ENCODE results near the gene UPK3BL2.
"Not testable (repeated sequence)": the region's sequence is repeated elsewhere in the genome, so short reads cannot be mapped to it uniquely, and the experiment has no call there.

UPK3BL2 gene

GRCh38 chr7:102543596-102543995 is at the start of gene UPK3BL2:
UPK3BL2 (minus strand) TSS chr7:102543696; CDS start chr7:102543636, 60 bp downstream.
- in situ Hi-C loops (cut with MboI; ENCODE audit: low pct_unique_long_range_greater_than_20kb, low sequenced_read_pairs); DNase-seq: not testable (repeated sequence)

GRCh38 chr7:102592477-102593019 is 49.1 kb upstream of the UPK3BL2 start:
- in situ Hi-C loops (cut with MboI; ENCODE audit: low pct_unique_long_range_greater_than_20kb, low sequenced_read_pairs); DNase-seq: not testable (repeated sequence)

GRCh38 chr7:102589857-102590256 is 46.4 kb upstream of the UPK3BL2 start:
- in situ Hi-C loops (cut with MboI; ENCODE audit: low pct_unique_long_range_greater_than_20kb, low sequenced_read_pairs); DNase-seq: not testable (repeated sequence)

GRCh38 chr7:102583495-102583894 is 40.0 kb upstream of the UPK3BL2 start:
- DNase-seq; in situ Hi-C loops (cut with MboI; ENCODE audit: low pct_unique_long_range_greater_than_20kb, low sequenced_read_pairs): not testable (repeated sequence)

GRCh38 chr7:102581722-102582121 is 38.2 kb upstream of the UPK3BL2 start:
- in situ Hi-C loops (cut with MboI; ENCODE audit: low pct_unique_long_range_greater_than_20kb, low sequenced_read_pairs): not testable (repeated sequence)

GRCh38 chr7:102578486-102578885 is 35.0 kb upstream of the UPK3BL2 start:
- DNase-seq; in situ Hi-C loops (cut with MboI; ENCODE audit: low pct_unique_long_range_greater_than_20kb, low sequenced_read_pairs): not testable (repeated sequence)

More at GRCh38 chr7:102581722-102582121, 38.2 kb upstream of the UPK3BL2 start:
- DNase-seq: not testable (repeated sequence)

- in situ Hi-C loops (cut with MboI; ENCODE audit: low pct_unique_long_range_greater_than_20kb, low sequenced_read_pairs); DNase-seq: not testable (repeated sequence)
Observed at GRCh38 chr7:102577315-102578240, 34.1 kb upstream of the UPK3BL2 start.

- in situ Hi-C loops (cut with MboI; ENCODE audit: low pct_unique_long_range_greater_than_20kb, low sequenced_read_pairs); DNase-seq: not testable (repeated sequence)
Observed at GRCh38 chr7:102576363-102576762, 32.9 kb upstream of the UPK3BL2 start.

- DNase-seq; in situ Hi-C loops (cut with MboI; ENCODE audit: low pct_unique_long_range_greater_than_20kb, low sequenced_read_pairs): not testable (repeated sequence)
Observed at GRCh38 chr7:102574607-102575006, 31.1 kb upstream of the UPK3BL2 start.

- DNase-seq; in situ Hi-C loops (cut with MboI; ENCODE audit: low pct_unique_long_range_greater_than_20kb, low sequenced_read_pairs): not testable (repeated sequence)
Observed at GRCh38 chr7:102572261-102573239, 29.1 kb upstream of the UPK3BL2 start, which contains the start of gene POLR2J3. POLR2J3 (minus strand) TSS chr7:102572583; CDS start chr7:102572521, 62 bp downstream.

GRCh38 chr7:102568620-102569019 is 25.1 kb upstream of the UPK3BL2 start:
- in situ Hi-C loops (cut with MboI; ENCODE audit: low pct_unique_long_range_greater_than_20kb, low sequenced_read_pairs); DNase-seq: not testable (repeated sequence)

GRCh38 chr7:102550808-102551422 is 7.4 kb upstream of the UPK3BL2 start, which contains the start of gene SPDYE2:
SPDYE2 (plus strand) TSS chr7:102551226; CDS start chr7:102553256, 2,030 bp downstream.
- DNase-seq; in situ Hi-C loops (cut with MboI; ENCODE audit: low pct_unique_long_range_greater_than_20kb, low sequenced_read_pairs): not testable (repeated sequence)

GRCh38 chr7:102546353-102546752 is 2.9 kb upstream of the UPK3BL2 start:
- not testable (repeated sequence) for DNase-seq

GRCh38 chr7:102545288-102545687 is 1.8 kb upstream of the UPK3BL2 start:
- in situ Hi-C loops (cut with MboI; ENCODE audit: low pct_unique_long_range_greater_than_20kb, low sequenced_read_pairs); DNase-seq: not testable (repeated sequence)

More at GRCh38 chr7:102546353-102546752, 2.9 kb upstream of the UPK3BL2 start:
- in situ Hi-C loops (cut with MboI; ENCODE audit: low pct_unique_long_range_greater_than_20kb, low sequenced_read_pairs): not testable (repeated sequence)

- in situ Hi-C loops (cut with MboI; ENCODE audit: low pct_unique_long_range_greater_than_20kb, low sequenced_read_pairs); DNase-seq: not testable (repeated sequence)
Observed at GRCh38 chr7:102544372-102544771, 876 bp upstream of the UPK3BL2 start.

- DNase-seq; in situ Hi-C loops (cut with MboI; ENCODE audit: low pct_unique_long_range_greater_than_20kb, low sequenced_read_pairs): not testable (repeated sequence)
Observed at GRCh38 chr7:102542771-102543170, 725 bp downstream of the UPK3BL2 start.

- in situ Hi-C loops (cut with MboI; ENCODE audit: low pct_unique_long_range_greater_than_20kb, low sequenced_read_pairs); DNase-seq: not testable (repeated sequence)
Observed at GRCh38 chr7:102542083-102542482, 1.4 kb downstream of the UPK3BL2 start.

GRCh38 chr7:102540604-102541003 is 2.9 kb downstream of the UPK3BL2 start:
- DNase-seq; in situ Hi-C loops (cut with MboI; ENCODE audit: low pct_unique_long_range_greater_than_20kb, low sequenced_read_pairs): not testable (repeated sequence)
